8988T (cell line): ENCODE results near the gene SYNM.

ENCODE experiments used
- DNase-seq: peaks from one replicate; pipeline ENCODE4 v3.0.0; 2011

Gene SYNM

DNA sequence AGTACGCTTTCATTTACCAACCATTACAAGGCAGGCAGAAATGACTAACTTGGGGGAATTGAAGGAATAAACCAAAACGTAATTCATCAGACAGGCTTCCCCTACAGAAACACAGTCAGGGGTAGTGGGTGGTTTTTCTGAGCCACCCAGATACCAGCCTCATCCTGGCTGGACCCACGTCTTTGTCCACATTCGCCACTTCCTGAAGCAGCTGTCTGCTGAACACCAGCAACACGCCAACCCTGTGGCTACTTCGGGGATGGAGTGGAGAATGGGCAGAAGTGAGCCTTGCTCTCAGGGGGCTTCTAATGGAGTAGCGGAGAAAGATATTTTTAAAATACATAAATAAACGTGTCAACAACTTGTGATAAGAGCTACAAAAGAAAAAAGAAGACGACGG lies 40.1 kb downstream of the SYNM start:
- no peak for DNase-seq

GRCh38 chr15:99145778-99146177 lies 40.9 kb downstream of the SYNM start:
- DNase-seq: no peak

DNA sequence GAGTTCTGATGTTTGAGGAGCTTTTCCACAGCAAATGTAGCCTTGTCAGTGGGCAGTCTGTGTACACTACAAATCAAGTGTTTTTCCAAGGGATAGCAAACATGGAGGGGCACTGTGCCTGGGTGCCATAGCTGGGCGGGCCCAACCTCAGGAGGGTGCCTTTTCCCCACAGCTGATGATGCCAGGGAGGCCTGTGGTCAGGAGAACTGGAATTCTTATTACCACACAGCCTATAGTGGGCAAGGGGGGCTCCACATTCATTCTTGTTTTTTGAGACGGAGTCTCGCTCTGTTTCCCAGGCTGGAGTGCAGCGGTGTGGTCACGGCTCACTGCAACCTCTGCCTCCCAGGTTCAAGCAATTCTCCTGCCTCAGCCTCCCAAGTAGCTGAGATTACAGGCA lies 41.8 kb downstream of the SYNM start:
- no peak for DNase-seq

DNA sequence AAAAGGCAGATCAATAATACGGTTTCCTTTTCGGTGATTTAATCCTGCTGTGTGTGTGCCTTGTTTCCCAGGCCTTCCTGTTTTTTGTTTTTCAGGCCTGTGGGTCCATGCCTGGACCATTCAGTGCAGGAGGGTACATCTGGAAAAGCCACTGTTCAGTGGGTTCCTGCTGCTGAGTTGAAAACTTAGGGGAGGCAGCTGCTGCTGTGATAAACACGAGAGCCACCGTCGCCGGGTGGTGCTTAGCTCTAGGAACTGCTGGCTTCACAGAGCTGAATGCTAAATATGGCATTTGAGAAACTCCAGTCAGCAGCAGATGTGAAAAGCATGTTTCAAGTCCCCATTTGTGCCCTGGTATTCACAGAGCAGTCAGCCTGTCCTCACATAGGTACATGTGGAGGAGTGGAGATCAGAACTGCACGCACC lies 44.0 kb downstream of the SYNM start:
- no peak for DNase-seq

- no peak for DNase-seq
Observed at GRCh38 chr15:99149366-99149765, 44.5 kb downstream of the SYNM start.

GRCh38 chr15:99151156-99151555 lies 46.3 kb downstream of the SYNM start:
- no peak for DNase-seq

GRCh38 chr15:99153026-99153535 lies 48.2 kb downstream of the SYNM start:
- DNase-seq: no peak

DNA sequence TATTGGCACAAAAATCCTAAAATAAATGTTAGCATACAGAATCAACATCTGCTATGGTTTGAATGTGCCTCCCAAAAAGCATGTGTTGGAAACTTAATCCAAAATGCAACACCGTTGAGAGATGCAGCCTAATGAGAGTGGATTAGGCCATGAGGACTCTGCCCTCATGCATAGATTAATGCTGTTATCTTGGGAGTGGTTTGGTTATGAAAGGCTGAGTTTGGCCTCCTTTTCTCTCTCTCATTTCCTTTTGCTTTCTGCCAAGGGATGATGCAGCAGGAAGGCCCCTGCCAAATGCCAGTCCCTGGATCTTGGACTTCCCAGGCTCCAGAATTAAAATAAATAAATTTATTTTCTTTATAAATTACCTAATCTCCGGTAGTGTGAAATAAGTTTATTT lies 49.4 kb downstream of the SYNM start:
- DNase-seq: no peak

DNA sequence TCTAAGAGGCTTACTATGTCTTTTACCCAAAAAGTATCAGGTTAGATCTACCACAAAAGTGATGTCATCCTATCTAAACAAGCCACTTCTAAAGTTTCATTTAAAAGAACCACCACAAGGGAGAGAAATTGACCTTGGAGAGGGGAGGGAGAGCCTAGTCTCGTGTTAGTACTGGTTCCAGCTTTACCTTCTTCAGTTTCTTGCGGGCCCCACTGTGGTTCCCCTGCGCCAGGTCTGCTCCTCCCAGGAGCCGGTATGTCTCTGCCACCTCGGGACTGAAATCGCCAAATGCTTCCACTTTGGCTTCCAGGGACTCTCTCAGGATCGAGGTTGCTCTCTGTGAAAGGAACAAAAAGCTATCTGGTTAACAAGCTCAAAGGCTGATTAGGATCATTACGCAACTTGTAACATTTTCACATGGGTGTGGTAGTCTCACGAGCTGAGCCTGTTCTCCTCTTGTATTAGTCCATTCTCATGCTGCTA lies 51.1 kb downstream of the SYNM start:
- DNase-seq: no peak

GRCh38 chr15:99157456-99157855 lies 52.6 kb downstream of the SYNM start:
- DNase-seq: no peak

DNA sequence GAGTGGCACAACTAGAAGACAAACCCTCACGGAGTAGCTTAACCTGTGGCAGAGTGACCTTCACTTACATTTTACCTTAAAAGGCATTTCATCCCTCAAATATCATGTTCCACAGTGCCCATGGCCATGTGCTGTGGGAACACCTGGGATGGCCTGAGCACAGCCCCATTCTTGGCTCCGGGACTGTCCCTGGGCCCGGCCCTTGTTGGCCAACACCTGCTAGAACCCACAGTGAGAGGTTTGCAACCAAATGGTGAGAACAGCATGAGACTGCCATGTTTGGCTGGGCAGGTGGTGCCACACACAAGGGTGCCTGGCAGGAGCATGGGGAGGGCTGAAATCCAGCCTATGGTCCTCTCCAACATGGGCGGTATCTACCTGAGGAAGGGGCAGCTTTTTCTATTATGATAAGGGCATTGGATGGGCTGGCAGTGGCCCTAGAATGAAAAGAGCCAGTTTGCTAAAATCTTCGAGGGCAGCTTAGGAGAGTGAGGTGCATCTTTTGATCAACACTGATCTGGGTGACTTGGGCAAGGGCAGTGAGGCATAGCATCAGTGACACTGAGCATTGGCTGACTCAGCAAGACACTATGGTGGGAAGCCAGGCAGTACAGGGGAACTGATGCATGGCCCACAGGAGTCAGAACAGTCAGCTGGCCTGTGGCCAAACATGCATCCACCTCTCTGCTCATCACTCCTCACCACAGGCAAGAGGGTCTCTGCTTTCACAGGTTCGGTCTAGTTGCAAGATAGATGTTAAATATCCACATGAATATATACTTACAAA lies 53.9 kb downstream of the SYNM start:
- DNase-seq: no peak

DNA sequence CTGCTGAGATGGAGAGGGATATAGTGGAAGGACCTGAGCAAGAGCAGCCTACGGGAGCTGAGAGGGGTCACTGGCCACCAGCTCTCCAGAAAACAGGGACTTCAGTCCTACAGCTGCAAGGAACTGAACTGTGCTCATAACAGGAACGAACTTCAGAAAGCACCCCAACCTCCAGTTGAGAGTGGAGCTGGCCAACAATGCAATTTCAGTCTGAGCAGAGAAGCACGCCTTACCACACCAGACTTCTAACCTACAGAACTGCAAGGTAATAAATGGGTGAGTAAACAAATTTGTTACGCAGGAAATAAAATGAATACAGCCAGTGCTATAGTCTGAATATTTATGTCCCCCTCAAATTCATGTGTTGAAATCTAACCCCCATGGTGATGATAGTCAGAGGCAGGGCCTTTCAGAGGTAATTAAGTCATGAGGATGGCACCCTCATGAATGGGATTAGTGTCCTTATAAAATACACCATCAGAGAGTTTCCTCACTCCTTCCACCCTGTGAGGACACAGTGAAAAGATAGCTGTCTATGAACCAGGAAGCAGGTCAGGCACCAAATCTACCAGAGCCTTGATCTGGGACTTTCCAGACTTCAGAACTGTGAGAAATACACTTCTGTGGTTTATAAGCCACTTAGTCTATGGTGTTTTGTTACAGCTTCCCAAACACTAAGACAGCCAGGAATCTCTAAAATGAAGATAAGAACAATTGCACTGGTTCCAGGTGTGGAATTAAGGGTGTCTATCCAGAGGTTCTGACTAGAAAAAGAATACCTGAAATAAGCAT lies 58.6 kb downstream of the SYNM start:
- DNase-seq: no peak

DNA sequence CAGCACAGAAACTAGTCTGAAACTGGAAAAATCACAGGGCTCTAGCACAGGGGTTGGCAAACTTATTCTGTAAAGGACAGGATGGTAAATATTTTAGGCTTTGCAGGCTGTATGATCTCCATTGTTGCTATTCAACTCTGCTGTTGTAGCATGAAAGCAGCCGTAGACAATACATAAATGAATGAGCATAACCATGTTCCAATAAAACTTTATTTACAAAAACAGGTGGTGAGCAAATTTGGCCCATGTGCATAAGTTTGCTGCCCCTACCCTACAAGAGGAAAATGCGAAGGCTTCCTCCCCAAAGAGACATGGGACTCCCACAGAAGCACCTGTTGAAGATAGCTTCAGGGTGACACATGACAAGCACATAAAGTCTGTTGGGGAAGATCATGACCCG lies 59.2 kb downstream of the SYNM start:
- no peak for DNase-seq

DNA sequence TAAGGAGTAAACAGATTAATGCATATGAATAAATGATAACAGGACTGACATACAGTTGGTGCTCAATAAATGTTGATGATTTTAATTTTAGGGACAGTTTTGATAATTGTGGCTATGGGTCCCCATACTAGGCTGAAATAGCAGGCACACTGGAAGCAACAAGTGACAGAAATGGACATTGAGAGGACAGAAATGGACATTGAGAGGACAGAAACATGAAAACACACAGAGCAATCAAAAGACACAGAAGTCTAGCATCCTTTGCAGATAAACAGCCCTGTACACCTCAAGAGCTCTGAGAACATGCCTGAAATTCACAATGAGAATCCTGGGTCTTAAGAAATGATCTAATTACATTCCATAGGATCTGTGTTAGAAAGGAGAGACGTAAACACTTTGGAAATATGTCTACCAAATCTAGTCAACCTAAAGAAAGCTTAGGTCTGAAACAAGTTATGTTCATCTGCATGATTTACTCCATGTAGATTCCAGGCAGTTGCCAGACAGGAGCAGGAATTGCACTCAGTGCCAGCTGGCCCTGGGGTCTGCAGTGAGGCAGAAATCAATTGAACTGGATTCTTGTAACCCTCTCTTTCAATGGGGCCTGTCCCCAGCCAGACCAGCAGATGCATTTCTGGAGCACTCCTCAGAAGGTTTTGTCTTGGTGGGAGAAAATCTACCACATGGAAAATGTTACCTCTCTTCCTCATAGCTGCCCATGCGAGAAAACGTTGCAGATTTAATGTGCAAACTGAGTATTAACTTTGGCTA lies 60.3 kb downstream of the SYNM start:
- no peak for DNase-seq

GRCh38 chr15:99165956-99166689 lies 61.2 kb downstream of the SYNM start:
- DNase-seq: no peak

DNA sequence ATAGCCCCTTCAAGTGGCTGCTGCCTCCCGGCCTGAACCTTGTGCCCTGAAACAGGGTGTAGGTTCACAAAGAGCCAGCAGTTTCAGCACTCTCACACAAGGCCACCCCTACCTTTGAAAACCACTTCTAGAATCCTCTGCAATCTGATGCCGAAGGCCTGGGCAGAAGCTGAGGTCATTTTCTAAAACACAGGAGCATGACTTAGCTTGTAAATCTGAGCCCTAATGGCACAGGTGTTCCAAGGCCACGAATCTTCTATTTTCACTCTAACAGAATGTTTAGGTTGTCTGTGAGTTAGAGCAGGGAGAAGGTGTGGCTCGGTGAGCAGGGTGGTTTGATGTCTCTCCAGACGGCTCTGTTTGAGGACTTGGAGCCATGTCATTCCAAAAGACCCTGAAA lies 62.3 kb downstream of the SYNM start:
- no peak for DNase-seq

DNA sequence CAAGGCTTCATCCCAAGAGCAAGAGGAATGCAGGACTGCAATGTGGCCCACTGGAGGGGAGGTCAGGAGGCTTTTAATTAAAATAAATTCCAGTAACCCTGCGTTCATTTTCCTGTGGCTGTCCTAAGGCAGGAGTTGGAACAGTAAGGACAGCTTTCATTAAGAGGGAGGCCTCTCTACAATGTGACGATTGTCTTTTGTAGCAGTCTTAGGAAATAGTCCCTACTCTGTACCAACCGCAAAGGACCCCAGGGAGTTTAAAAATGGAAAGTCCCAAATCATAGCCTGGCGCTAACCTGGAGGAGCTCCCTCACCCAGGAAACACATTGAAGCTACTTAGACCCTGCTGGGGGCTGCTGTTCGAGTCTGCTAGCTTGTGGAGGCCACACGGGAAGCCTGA lies 62.8 kb downstream of the SYNM start:
- no peak for DNase-seq

GRCh38 chr15:99168601-99169580 lies 64.0 kb downstream of the SYNM start:
- DNase-seq: no peak

- no peak for DNase-seq
Observed at GRCh38 chr15:99169769-99170311, 65.0 kb downstream of the SYNM start.

- no peak for DNase-seq
Observed at GRCh38 chr15:99170476-99171065, 65.7 kb downstream of the SYNM start.

DNA sequence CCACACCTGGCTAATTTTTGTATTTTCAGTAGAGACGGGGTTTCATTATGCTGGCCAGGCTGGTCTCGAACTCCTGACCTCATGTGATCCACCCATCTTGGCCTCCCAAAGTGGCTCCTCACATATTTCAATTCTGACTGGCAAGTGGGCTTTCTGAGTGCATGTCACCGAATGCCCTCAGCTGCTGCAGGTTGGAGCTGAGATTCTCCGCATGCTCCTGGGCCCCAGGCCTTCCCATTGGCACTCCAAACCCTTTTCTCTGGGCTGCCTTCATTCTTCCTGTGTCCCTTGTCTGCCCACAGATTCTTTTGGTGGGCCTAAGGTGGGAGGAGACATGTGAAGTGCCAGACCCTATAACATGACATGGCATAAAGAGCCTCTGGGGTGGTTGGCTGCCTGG lies 67.3 kb downstream of the SYNM start:
- DNase-seq: no peak
